Neural progenitor cell (in vitro differentiated cells): Measurements from ENCODE around the gene ATP6V1E1. TPM values are rescaled to one million over a fixed set of nuclear protein-coding genes. Genes with fewer than 3 reads are reported as not detected.

Source experiments
- DNase-seq: peaks from one replicate; pipeline ENCODE4 v3.0.0-alpha.2; 2016; ENCODE audit warnings: low spot score
- H2AFZ ChIP-seq: fragments of 200-600 bp; sonication (generic); replicated peaks from 2 replicates; pipeline ENCODE4 v1.6.1; 2016; ENCODE audit warnings: antibody characterized with exemption
- H3F3A ChIP-seq: fragments of 200-600 bp; sonication (generic); 2 replicates; pipeline ENCODE4 v1.6.1; 2016; ENCODE audit warnings: antibody characterized with exemption, low read depth
- H3K27ac ChIP-seq: fragments of 200-600 bp; sonication (generic); 2 replicates; pipeline ENCODE4 v1.5.1; 2016; ENCODE audit warnings: mild to moderate bottlenecking
- H3K27me3 ChIP-seq: fragments of 200-600 bp; sonication (generic); 2 replicates; pipeline ENCODE4 v1.6.1; 2016; ENCODE audit warnings: mild to moderate bottlenecking, moderate library complexity
- H3K36me3 ChIP-seq: fragments of 200-600 bp; sonication (generic); 2 replicates; pipeline ENCODE4 v1.5.1; 2016
- H3K4me1 ChIP-seq: fragments of 200-600 bp; sonication (generic); 2 replicates; pipeline ENCODE4 v1.6.1; 2016; ENCODE audit warnings: mixed run types
- H3K4me2 ChIP-seq: fragments of 200-600 bp; sonication (generic); 2 replicates; pipeline ENCODE4 v1.6.1; 2016
- H3K4me3 ChIP-seq: fragments of 200-600 bp; sonication (generic); 2 replicates; pipeline ENCODE4 v1.5.1; 2016
- H3K79me2 ChIP-seq: fragments of 200-600 bp; sonication (generic); 2 replicates; pipeline ENCODE4 v1.6.1; 2016; ENCODE audit warnings: low read depth
- H3K9ac ChIP-seq: fragments of 200-600 bp; sonication (generic); 2 replicates; pipeline ENCODE4 v1.6.1; 2016
- H3K9me3 ChIP-seq: fragments of 200-600 bp; sonication (generic); 2 replicates; pipeline ENCODE4 v1.5.1; 2016; ENCODE audit warnings: low read depth
- H4K20me1 ChIP-seq: fragments of 200-600 bp; sonication (generic); 2 replicates; pipeline ENCODE4 v1.6.1; 2016; ENCODE audit warnings: low read depth
- H3K27ac Mint-ChIP-seq: 3 replicates; pipeline ENCODE4 v1.8.0; 2021; ENCODE audit warnings: mixed read lengths
- H3K27me3 Mint-ChIP-seq: 2 replicates; pipeline ENCODE4 v1.8.0; 2022; ENCODE audit warnings: low read depth, mild to moderate bottlenecking, inconsistent platforms, moderate library complexity, mixed read lengths; ENCODE audit not compliant: insufficient read depth
- H3K36me3 Mint-ChIP-seq: 3 replicates; pipeline ENCODE4 v1.8.0; 2021; ENCODE audit warnings: mixed read lengths
- H3K4me1 Mint-ChIP-seq: 3 replicates; pipeline ENCODE4 v1.8.0; 2021; ENCODE audit warnings: mixed read lengths
- H3K4me3 Mint-ChIP-seq: 3 replicates; pipeline ENCODE4 v1.8.0; 2021; ENCODE audit warnings: mild to moderate bottlenecking, moderate library complexity, mixed read lengths
- H3K9me3 Mint-ChIP-seq: 3 replicates; pipeline ENCODE4 v1.8.0; 2020; ENCODE audit warnings: mixed read lengths
- CTCF ChIP-seq: fragments of 200-600 bp; sonication (generic); IDR thresholded peaks from 2 replicates; pipeline ENCODE4 v1.5.1; 2017; ENCODE audit warnings: antibody characterized with exemption, mild to moderate bottlenecking
- EZH2 ChIP-seq: fragments of 200-600 bp; sonication (generic); IDR thresholded peaks from 2 replicates; pipeline ENCODE4 v1.6.1; 2017; ENCODE audit warnings: antibody characterized with exemption, mild to moderate bottlenecking, moderate library complexity
- EZH2phosphoT487 ChIP-seq: fragments of 200-600 bp; sonication (generic); IDR thresholded peaks from 2 replicates; pipeline ENCODE4 v1.6.1; 2017; ENCODE audit warnings: antibody characterized with exemption
- total RNA-seq: library from RNA; depleted of rRNA; stranded (reverse); fragments of >200 nt; gene quantifications from 2 replicates; pipeline ENCODE4 v1.2.3, GENCODE V29; 2015; ENCODE audit warnings: low replicate concordance

The ATP6V1E1 gene
- total RNA-seq, 1 donor from 2014 or later, result 87.1 TPM

GRCh38 chr22:17639247-17639741 lies 10.7 kb upstream of the ATP6V1E1 start:
- Histone ChIP-seq H3K9ac (peak overlapping the region; percentile 90), H3K4me1 (peaks cover 9% of the 10 kb centered on the region), H3K27ac (peak overlapping the region; percentile 96), H3K4me3 (peak overlapping the region; percentile 93), H3K9me3 (no peaks in the 10 kb centered on the region), H2AFZ (peak overlapping the region; percentile 90), H3K79me2 (peaks cover 45% of the 10 kb centered on the region), H3K36me3 (no peaks in the 10 kb centered on the region), H3K4me2 (peak overlapping the region; percentile 86), H4K20me1 (no peaks in the 10 kb centered on the region), H3F3A (peaks cover 26% of the 10 kb centered on the region), H3K27me3 (no peaks in the 10 kb centered on the region)
- Mint-ChIP-seq H3K27ac (peak overlapping the region; percentile 94), H3K9me3 (no peaks in the 10 kb centered on the region), H3K36me3 (peaks cover 11% of the 10 kb centered on the region), H3K4me1 (peaks cover 18% of the 10 kb centered on the region), H3K4me3 (peak overlapping the region; percentile 96), H3K27me3 (no peaks in the 10 kb centered on the region)
- TF ChIP-seq EZH2 (no peak), CTCF (no peak), EZH2phosphoT487 (no peak)
- DNase-seq, result peak; percentile 41

- H3K4me3 ChIP-seq, result peak within 1 kb of the TSS; percentile 93
- no peaks in the 10 kb centered on the region for H3K27me3 ChIP-seq
- peaks cover 40% of the 10 kb centered on the region for H3K79me2 ChIP-seq
- H3K4me1 ChIP-seq, result peaks cover 9% of the 10 kb centered on the region
- H3K4me1 Mint-ChIP-seq, result peaks cover 18% of the 10 kb centered on the region
- peak within 1 kb of the TSS; percentile 96 for H3K27ac ChIP-seq
- H3F3A ChIP-seq, result peaks cover 26% of the 10 kb centered on the region
- H3K27me3 Mint-ChIP-seq, result no peaks in the 10 kb centered on the region
- H3K36me3 Mint-ChIP-seq, result peaks cover 11% of the 10 kb centered on the region
- no peaks in the 10 kb centered on the region for H4K20me1 ChIP-seq
- peak within 1 kb of the TSS; percentile 96 for H3K4me3 Mint-ChIP-seq
- H3K9ac ChIP-seq, result peak within 1 kb of the TSS; percentile 90
- H3K27ac Mint-ChIP-seq, result peak within 1 kb of the TSS; percentile 97
- H3K9me3 Mint-ChIP-seq, result no peaks in the 10 kb centered on the region
- H3K4me2 ChIP-seq, result peak within 1 kb of the TSS; percentile 86
- DNase-seq, result peak; percentile 95
- H2AFZ ChIP-seq, result peak within 1 kb of the TSS; percentile 90
- TF ChIP-seq EZH2, result no peak
- TF ChIP-seq CTCF, result no peak
- H3K36me3 ChIP-seq, result no peaks in the 10 kb centered on the region
- H3K9me3 ChIP-seq, result no peaks in the 10 kb centered on the region
Measured at GRCh38 chr22:17638432-17639246, 10.1 kb upstream of the ATP6V1E1 start, which contains the start of gene BCL2L13. TSS of gene BCL2L13 (plus strand) at chr22:17638757. CDS start at chr22:17655712, 16,955 bp downstream.

GRCh38 chr22:17638182-17638431 lies 9.6 kb upstream of the ATP6V1E1 start:
- no peaks in the 10 kb centered on the region for H4K20me1 ChIP-seq
- peaks cover 18% of the 10 kb centered on the region for H3K4me1 Mint-ChIP-seq
- H3K4me3 Mint-ChIP-seq, result peak overlapping the region; percentile 96
- H3K9me3 ChIP-seq, result no peaks in the 10 kb centered on the region
- H3K9me3 Mint-ChIP-seq, result no peaks in the 10 kb centered on the region
- peak; percentile 21 for TF ChIP-seq CTCF
- no peak for TF ChIP-seq EZH2
- no peak for TF ChIP-seq EZH2phosphoT487
- H3K4me2 ChIP-seq, result peak overlapping the region; percentile 86
- peak overlapping the region; percentile 90 for H2AFZ ChIP-seq
- peak overlapping the region; percentile 96 for H3K27ac ChIP-seq
- H3K27me3 Mint-ChIP-seq, result no peaks in the 10 kb centered on the region
- no peaks in the 10 kb centered on the region for H3K36me3 ChIP-seq
- no peak for DNase-seq
- peaks cover 38% of the 10 kb centered on the region for H3K79me2 ChIP-seq
- H3K4me3 ChIP-seq, result peak overlapping the region; percentile 93
- no peaks in the 10 kb centered on the region for H3K27me3 ChIP-seq
- H3K4me1 ChIP-seq, result peaks cover 9% of the 10 kb centered on the region
- H3K36me3 Mint-ChIP-seq, result peaks cover 11% of the 10 kb centered on the region
- H3F3A ChIP-seq, result peaks cover 26% of the 10 kb centered on the region
- peak overlapping the region; percentile 90 for H3K9ac ChIP-seq
- H3K27ac Mint-ChIP-seq, result peak overlapping the region; percentile 97
